GM21529 (cell line): ENCODE data around the gene RNF19B.

Experiments used
- ATAC-seq: cut with Tn5 transposase; IDR thresholded peaks from one replicate; pipeline ENCODE4 v1.9.1; 2021; ENCODE audit not compliant: unreplicated experiment

RNF19B gene

GRCh38 chr1:32891241-32891570, 73.4 kb downstream of the RNF19B start:
- no peak for ATAC-seq

- ATAC-seq: no peak
Measured at GRCh38 chr1:32890516-32891240, 73.9 kb downstream of the RNF19B start.

- no peak for ATAC-seq
Measured at GRCh38 chr1:32889731-32890278, 74.8 kb downstream of the RNF19B start.

- ATAC-seq: no peak
Measured at GRCh38 chr1:32888677-32889420, 75.8 kb downstream of the RNF19B start.

DNA sequence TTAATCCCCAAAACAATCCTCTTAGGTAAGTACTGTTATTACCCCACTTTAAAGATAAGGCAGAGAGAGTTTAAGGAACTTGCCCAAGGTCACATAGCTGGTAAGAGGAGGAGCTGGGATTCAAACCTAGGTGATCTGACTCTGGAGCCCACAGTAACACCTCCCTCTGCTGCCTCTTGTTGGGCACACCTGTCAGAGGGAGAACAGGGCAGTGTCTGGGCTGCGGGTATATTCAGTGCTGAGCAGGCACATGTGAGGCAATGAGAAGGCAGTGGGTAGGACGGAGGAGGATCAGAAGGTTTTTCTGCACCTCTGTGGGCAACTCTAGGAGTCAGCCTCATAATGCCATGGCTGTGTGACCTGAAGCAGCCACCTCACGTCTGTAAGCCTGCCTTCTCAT, 76.5 kb downstream of the RNF19B start:
- ATAC-seq: no peak

GRCh38 chr1:32887623-32888022, 77.0 kb downstream of the RNF19B start:
- no peak for ATAC-seq

DNA sequence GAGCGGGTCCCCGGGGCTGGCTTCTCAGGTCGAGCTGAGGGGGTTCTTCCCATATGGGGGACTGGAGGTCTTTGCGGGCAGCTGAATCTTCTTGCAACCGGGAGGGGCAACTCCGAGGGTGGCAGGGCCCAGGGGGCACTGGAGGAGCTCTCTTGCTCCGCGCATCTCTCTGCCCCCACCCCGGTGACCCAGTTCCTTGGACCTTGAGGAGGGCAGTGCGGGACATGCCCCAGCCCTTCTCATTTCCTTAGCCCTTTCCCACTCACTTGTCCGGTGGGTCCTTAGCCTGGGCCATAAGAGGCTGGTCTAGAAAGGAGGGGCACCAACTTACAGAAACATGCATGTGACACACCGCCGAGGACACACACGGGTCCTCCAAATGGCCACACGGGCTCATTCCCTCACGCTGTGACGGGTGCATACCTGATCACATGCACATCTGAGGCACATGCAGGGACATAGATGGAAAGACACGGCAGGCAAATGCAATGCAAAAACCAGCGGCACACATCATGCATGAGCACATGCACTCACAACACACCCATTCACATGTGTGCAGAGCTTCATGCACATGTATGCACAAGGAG, 77.7 kb downstream of the RNF19B start:
- no peak for ATAC-seq
